Activated CD4-positive, alpha-beta T cell treated with anti-CD3 and anti-CD28 coated beads for 36 hours (primary cell): ENCODE measurements around the gene ANKRD13B. TPM values are rescaled to one million over a fixed set of nuclear protein-coding genes. Genes with fewer than 3 reads are reported as not detected.

ENCODE experiments used
- ATAC-seq: fragments of 200-7000 bp; cut with Tn5 transposase; one replicate; pipeline ENCODE4 v1.10.0; 2021; ENCODE audit warnings: mild to moderate bottlenecking, moderate library complexity
- CTCF ChIA-PET: fragments of 350-600 bp; sonication (Branson Sonifier 250); formaldehyde crosslinking; loops from one replicate; lab custom pipeline; 2021; ENCODE audit warnings: antibody characterized with exemption; lab: Charles Lee
- POLR2A ChIA-PET: fragments of 350-600 bp; sonication (Branson Sonifier 250); formaldehyde crosslinking; loops from one replicate; lab custom pipeline; 2021; ENCODE audit warnings: antibody characterized with exemption, inconsistent platforms; lab: Charles Lee
- DNase-seq: peaks from one replicate; pipeline ENCODE4 v3.0.0-alpha.2; 2020
- H3K27ac Mint-ChIP-seq: one replicate; pipeline ENCODE4 v1.8.0; 2021; ENCODE audit warnings: mixed read lengths
- H3K27me3 Mint-ChIP-seq: one replicate; pipeline ENCODE4 v1.8.0; 2021; ENCODE audit warnings: mixed read lengths
- H3K36me3 Mint-ChIP-seq: one replicate; pipeline ENCODE4 v1.8.0; 2021; ENCODE audit warnings: low read depth, mixed read lengths
- H3K4me1 Mint-ChIP-seq: one replicate; pipeline ENCODE4 v1.8.0; 2021; ENCODE audit warnings: mixed read lengths
- H3K4me3 Mint-ChIP-seq: one replicate; pipeline ENCODE4 v1.8.0; 2021; ENCODE audit warnings: mild to moderate bottlenecking, moderate library complexity, mixed read lengths
- H3K9me3 Mint-ChIP-seq: one replicate; pipeline ENCODE4 v1.8.0; 2021; ENCODE audit warnings: low read depth, mixed read lengths
- intact Hi-C, 2 experiments: fragments of 100-400 bp; cut with DNase I in 1 of 2; cut with micrococcal nuclease in 1 of 2; formaldehyde crosslinking; loops; one replicate each; pipeline versions ENCODE4 v1.14.2 to v1.15.1; 2022 to 2024; cut with DNase I, micrococcal nuclease
- total RNA-seq, 2 experiments: library from RNA; stranded (reverse); gene quantifications; one replicate each; pipeline ENCODE4 v1.2.3, GENCODE V29; 2021

Gene ANKRD13B
- total RNA-seq, 2 experiments from 2014 or later, result 17.3 to 20.2 TPM

DNA sequence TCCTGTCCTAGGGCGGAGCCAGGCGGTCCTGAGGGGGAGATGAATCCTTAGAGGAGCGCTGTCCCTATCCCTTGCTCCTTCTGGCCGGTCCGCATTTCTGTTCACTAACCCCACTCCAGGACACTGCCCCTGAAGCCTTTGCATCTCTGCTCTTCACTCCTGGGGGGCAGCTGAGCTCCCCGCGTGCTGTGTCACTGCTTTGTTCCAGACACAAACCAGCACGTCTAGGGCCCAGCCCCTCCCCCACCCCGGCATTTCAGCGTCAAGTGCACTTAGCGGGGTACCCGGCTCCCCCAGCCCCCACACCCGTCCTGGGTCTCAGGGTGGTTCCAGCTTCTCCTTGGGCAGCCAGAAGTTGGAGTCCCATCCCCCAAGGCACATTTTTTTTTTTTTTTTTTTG is 20.9 kb downstream of the ANKRD13B start:
- CTCF ChIA-PET, result interaction anchor here (0.5 to 3.8 kb wide), 16 partner anchors 10 to 244 kb away, joined by 3 to 26 read pairs (median 4); partner anchors contain the start of gene ANKRD13B
- Mint-ChIP-seq H3K27ac (no peak overlapping the region), H3K27me3 (peaks cover 2% of the 10 kb centered on the region), H3K4me1 (peaks cover 41% of the 10 kb centered on the region), H3K4me3 (peak overlapping the region; percentile 40), H3K9me3 (no peaks in the 10 kb centered on the region), H3K36me3 (peaks cover 2% of the 10 kb centered on the region)
- no peak for ATAC-seq
- peak; percentile 39 for DNase-seq
- intact Hi-C loops, result loop anchor here (1.0 to 10.0 kb wide), 3 partner anchors 34 to 889 kb away; partner anchors contain the start of genes NEK8 (in 1 of the 2), TLCD1 (in 1 of the 2) and TP53I13 (in 1 of the 2)
- POLR2A ChIA-PET, result interaction anchor here (0.9 to 1.3 kb wide), 2 partner anchors 22 to 147 kb away, joined by 3 read pairs; no protein-coding TSS in a partner anchor

DNA sequence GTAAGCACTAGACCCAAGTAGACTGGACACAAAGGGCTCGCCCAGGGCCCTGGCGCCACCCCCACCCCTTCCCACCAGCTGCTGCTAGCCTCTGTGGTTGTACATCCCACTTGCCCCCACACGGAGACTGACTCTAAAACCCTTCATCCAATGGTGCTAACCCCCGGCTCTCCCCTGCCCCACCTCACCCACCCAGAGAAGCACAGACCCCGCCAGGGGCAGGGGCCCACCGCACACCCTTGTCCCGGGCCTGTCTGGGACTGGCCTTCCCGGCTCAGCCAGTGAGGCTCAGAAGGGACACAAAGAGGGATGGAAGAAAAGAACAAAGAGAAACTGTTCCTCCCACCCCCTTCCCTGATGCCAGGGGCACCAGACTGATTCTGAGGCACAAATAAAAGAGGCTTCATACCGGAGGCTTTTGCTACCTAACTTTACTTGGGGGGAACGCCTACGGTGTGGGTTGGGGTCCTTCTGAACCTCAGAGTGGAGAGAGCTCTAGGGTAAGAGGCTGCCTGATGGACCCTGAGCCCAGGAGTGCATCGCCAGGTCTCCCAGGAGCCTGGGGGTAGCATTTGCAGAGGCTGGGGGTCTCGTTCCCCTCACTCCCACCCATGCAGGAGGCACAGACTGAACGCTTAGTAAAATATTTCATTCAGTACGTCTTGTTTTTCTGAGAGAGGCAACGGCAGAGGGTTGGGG is 21.6 kb downstream of the ANKRD13B start:
- CTCF ChIA-PET, result interaction anchor here (0.5 to 4.3 kb wide), 7 partner anchors 9 to 244 kb away, joined by 3 to 93 read pairs (median 6); partner anchors contain the start of genes ABHD15, ANKRD13B and TP53I13
- H3K9me3 Mint-ChIP-seq, result no peaks in the 10 kb centered on the region
- H3K27me3 Mint-ChIP-seq, result peaks cover 2% of the 10 kb centered on the region
- H3K4me1 Mint-ChIP-seq, result peaks cover 41% of the 10 kb centered on the region
- peaks cover 2% of the 10 kb centered on the region for H3K36me3 Mint-ChIP-seq
- H3K4me3 Mint-ChIP-seq, result peak overlapping the region; percentile 75
- H3K27ac Mint-ChIP-seq, result no peak overlapping the region
- DNase-seq (no peak), ATAC-seq (no peak)
- intact Hi-C loops, result loop anchor here (1.0 to 10.0 kb wide), 6 partner anchors 10 to 890 kb away; partner anchors contain the start of genes GIT1 (in 2 of the 2), NEK8 (in 1 of the 2), PHF12 (in 1 of the 2) and TAOK1 (in 1 of the 2)
- POLR2A ChIA-PET, result interaction anchor here (0.9 to 1.3 kb wide), 2 partner anchors 18 to 22 kb away, joined by 3 to 4 read pairs; no protein-coding TSS in a partner anchor

DNA sequence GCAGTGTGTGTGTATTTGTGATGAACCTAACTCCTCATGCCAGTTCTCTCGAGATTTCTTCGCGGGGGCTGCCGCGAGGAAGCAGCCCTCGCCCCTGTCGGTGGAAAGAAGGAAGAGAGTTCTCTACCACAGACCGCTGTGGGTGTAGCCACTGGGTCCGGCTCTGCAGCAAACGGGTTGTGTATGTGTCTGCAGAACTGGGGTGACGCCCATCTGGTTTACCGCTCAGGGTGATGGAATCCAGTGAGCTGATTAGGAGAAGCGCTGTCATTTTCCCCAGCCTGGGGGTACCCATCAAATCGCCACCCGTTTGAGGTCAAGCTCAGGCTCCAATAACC is 22.1 kb downstream of the ANKRD13B start:
- H3K4me1 Mint-ChIP-seq, result peaks cover 41% of the 10 kb centered on the region
- peak; percentile 74 for DNase-seq
- no peak for ATAC-seq
- ChIA-PET POLR2A (interaction anchor here (0.6 to 3.0 kb wide), 5 partner anchors 10 to 145 kb away, joined by 3 to 11 read pairs (median 5); partner anchors contain the start of gene ABHD15), CTCF (interaction anchor here (0.6 to 4.3 kb wide), 11 partner anchors 10 to 317 kb away, joined by 3 to 93 read pairs (median 4); partner anchors contain the start of genes ABHD15, ANKRD13B and TP53I13)
- peaks cover 2% of the 10 kb centered on the region for H3K36me3 Mint-ChIP-seq
- intact Hi-C loops, result loop anchor here (1.0 to 10.0 kb wide), 6 partner anchors 9 to 890 kb away; partner anchors contain the start of genes GIT1 (in 2 of the 2), NEK8 (in 1 of the 2), PHF12 (in 1 of the 2) and TAOK1 (in 1 of the 2)
- H3K9me3 Mint-ChIP-seq, result no peaks in the 10 kb centered on the region
- H3K27ac Mint-ChIP-seq, result peak overlapping the region; percentile 55
- H3K4me3 Mint-ChIP-seq, result peak overlapping the region; percentile 75
- H3K27me3 Mint-ChIP-seq, result peaks cover 2% of the 10 kb centered on the region

DNA sequence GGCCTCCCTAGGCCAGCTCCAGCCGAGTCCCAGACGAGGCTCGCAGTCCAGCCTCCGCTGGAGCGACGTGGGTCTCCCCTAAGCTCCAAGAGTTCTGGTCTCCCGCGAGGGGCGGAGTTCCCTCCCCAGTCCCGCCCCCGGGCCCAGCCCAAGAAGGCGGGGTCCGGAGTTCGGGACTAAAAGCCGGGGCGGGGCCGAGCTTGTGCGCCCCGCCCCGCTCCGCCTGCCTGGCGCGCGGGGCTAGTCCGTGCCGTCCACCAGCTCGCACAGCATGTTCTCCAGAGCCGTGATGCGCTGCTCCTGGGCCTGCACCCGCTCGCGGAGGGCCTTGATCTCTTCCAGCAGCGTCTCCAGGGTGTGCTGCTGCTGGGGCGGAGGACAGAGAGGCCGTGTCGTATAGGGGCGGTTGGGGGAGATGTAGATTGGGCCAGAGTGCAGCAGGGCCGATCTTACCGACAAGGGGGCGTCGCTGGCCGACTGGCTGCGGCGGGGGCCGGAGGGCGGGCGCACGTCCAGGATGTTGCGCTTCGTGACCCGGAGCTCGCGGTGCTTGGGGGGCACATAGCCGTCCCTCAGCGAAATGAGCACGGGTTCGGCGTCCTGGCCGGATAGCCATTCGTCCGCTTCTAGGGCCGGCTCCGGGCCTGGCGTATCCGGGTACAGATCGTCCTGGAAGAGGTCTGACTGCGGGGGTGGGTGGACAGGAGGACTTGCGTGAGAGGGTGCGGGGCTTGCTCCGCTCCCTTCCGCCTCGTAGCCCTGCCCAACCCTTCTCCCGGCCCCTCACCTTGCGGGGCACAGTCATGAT is 22.8 kb downstream of the ANKRD13B start:
- Mint-ChIP-seq H3K27ac (peak overlapping the region; percentile 63), H3K4me3 (peak overlapping the region; percentile 75), H3K4me1 (peaks cover 41% of the 10 kb centered on the region), H3K36me3 (peaks cover 2% of the 10 kb centered on the region), H3K27me3 (peaks cover 2% of the 10 kb centered on the region), H3K9me3 (no peaks in the 10 kb centered on the region)
- DNase-seq (peak; percentile 92), ATAC-seq (peak; percentile 51)
- intact Hi-C loops, result loop anchor here (1.0 to 10.0 kb wide), 8 partner anchors 9 to 891 kb away; partner anchors contain the start of genes GIT1 (in 2 of the 2), NEK8 (in 1 of the 2), NUFIP2 (in 1 of the 2) and PHF12 (in 1 of the 2)
- ChIA-PET CTCF (interaction anchor here (0.6 to 4.3 kb wide), 19 partner anchors 9 to 316 kb away, joined by 3 to 93 read pairs (median 6); partner anchors contain the start of genes ABHD15, ANKRD13B, SSH2 and TP53I13), POLR2A (interaction anchor here (0.6 to 3.0 kb wide), 6 partner anchors 10 to 351 kb away, joined by 3 to 11 read pairs (median 4); partner anchors contain the start of genes ABHD15 and SSH2)

DNA sequence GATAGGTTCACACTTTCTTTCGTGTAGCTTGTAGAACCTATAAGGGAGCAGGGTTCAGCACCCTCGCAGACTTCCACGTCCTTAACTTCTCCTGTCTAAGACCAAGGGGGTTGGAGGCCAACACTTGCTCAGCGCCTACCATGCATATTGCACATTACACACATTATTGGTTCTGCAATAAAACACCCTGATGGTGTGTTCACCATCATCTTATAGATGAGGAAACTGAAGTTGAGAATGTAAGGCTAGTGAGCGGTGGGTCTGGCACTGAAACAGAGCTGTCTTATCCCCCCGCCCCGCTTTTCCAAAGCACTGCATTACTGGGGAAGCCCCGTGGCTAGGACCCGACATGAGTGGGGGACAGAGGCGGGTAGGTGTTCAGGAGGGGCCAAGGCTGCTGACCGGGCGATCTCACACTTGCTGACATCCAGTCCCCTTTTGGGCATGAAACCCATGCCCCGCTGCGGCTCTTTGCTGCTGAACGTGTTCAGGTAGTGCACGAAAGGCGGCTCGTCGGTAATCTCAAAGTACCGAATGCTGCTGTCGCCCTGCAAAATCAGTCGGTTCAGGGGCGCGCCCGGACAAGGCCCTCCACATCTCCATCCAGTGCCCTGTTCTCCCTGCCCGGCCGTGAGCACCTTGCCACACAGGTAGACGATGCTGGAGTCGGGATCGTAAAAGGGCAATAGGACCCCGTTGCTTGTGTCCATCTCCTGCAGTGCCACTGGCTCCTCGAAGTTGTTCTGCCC is 23.5 kb downstream of the ANKRD13B start:
- Mint-ChIP-seq H3K27me3 (peaks cover 2% of the 10 kb centered on the region), H3K9me3 (no peaks in the 10 kb centered on the region), H3K36me3 (peaks cover 2% of the 10 kb centered on the region), H3K4me1 (peaks cover 45% of the 10 kb centered on the region), H3K27ac (peak overlapping the region; percentile 19), H3K4me3 (peak overlapping the region; percentile 75)
- ChIA-PET CTCF (interaction anchor here (0.6 to 4.3 kb wide), 41 partner anchors 9 to 663 kb away, joined by 3 to 93 read pairs (median 5); partner anchors contain the start of genes ABHD15, ANKRD13B, SSH2 and TP53I13), POLR2A (interaction anchor here (0.6 to 3.0 kb wide), 10 partner anchors 9 to 352 kb away, joined by 3 to 11 read pairs (median 3); partner anchors contain the start of genes ABHD15, ANKRD13B and SSH2)
- ATAC-seq (no peak), DNase-seq (peak; percentile 46)
- intact Hi-C loops, result loop anchor here (1.0 to 10.0 kb wide), 8 partner anchors 48 to 892 kb away; partner anchors contain the start of genes TP53I13 (in 2 of the 2), NEK8 (in 1 of the 2), NUFIP2 (in 1 of the 2) and PHF12 (in 1 of the 2)

DNA sequence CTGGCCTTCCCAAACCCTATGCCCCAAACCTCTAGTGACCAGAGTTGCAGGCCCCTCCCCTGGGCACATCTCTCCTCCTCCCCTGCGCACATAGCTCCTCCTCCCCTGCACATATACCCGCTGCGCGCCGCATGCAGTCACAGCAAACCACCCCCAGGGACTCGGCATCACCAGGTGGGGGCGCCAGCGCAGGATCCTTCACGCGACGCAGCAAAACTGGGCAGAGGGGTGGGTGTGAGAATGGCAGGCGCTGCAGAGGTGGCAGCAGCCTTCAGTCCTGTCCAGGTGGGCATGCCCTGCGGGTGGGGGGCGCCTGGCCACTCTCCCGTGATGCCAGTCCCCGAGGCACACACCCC is 24.2 kb downstream of the ANKRD13B start:
- Mint-ChIP-seq H3K27ac (peak overlapping the region; percentile 89), H3K36me3 (peaks cover 2% of the 10 kb centered on the region), H3K27me3 (peaks cover 2% of the 10 kb centered on the region), H3K9me3 (no peaks in the 10 kb centered on the region), H3K4me1 (peaks cover 47% of the 10 kb centered on the region), H3K4me3 (peak overlapping the region; percentile 75)
- ChIA-PET CTCF (interaction anchor here (0.6 to 4.3 kb wide), 51 partner anchors 8 to 874 kb away, joined by 3 to 93 read pairs (median 5); partner anchors contain the start of genes ABHD15, ANKRD13B, NUFIP2 and SSH2), POLR2A (interaction anchor here (0.7 to 3.0 kb wide), 10 partner anchors 12 to 313 kb away, joined by 3 to 11 read pairs (median 3); partner anchors contain the start of genes ABHD15, ANKRD13B and SSH2)
- peak; percentile 82 for ATAC-seq
- intact Hi-C loops, result loop anchor here (1.0 to 10.0 kb wide), 8 partner anchors 48 to 892 kb away; partner anchors contain the start of genes TP53I13 (in 2 of the 2), NEK8 (in 1 of the 2), NUFIP2 (in 1 of the 2) and PHF12 (in 1 of the 2)
- peak; percentile 98 for DNase-seq

DNA sequence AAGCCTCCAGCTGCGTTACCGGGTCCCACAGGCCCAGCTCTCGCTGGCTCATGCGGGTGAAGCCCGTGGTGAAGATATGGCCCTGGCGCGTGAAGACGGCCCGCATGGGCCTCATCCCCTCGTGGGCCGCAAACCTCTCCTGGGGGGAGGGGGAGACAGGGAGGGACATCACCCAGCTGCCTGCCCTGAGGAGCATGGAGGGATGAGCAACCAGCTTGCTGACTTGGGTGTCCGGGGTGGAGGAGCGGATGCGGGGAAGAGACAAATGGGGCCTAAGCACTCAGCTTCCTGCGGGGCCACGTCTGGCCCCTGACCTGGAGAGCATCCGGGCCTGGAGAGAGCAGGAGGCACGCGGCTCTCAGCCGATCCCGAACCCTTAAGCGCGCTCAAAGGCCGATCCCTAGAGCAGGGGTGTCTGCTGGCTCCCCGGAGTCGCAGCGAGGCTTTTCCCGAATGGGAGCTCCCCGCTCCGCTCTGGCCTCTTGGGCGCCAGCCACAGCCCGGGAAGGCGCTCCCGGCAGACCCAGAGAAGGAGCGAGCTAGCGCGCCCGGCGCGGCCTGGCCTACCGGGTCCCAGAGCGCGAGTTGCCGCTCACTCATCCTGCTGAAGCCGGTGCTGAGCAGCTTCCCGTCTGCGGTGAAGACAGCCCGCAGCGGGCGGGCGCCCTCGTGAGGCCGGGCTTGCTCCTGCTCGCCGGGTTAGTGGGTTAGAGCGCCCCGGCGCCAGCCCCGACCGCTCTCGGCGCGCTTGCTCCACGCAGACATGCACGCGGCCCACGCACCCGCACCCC is 24.7 kb downstream of the ANKRD13B start:
- H3K36me3 Mint-ChIP-seq, result peaks cover 2% of the 10 kb centered on the region
- peak overlapping the region; percentile 89 for H3K27ac Mint-ChIP-seq
- ChIA-PET CTCF (interaction anchor here (0.6 to 4.3 kb wide), 52 partner anchors 10 to 874 kb away, joined by 3 to 93 read pairs (median 4); partner anchors contain the start of genes ABHD15, ANKRD13B, NUFIP2 and SSH2), POLR2A (interaction anchor here (0.6 to 3.0 kb wide), 13 partner anchors 11 to 338 kb away, joined by 3 to 11 read pairs (median 4); partner anchors contain the start of genes ABHD15, ANKRD13B and SSH2)
- peaks cover 2% of the 10 kb centered on the region for H3K27me3 Mint-ChIP-seq
- H3K9me3 Mint-ChIP-seq, result no peaks in the 10 kb centered on the region
- peak overlapping the region; percentile 75 for H3K4me3 Mint-ChIP-seq
- intact Hi-C loops, result loop anchor here (1.0 to 10.0 kb wide), 9 partner anchors 49 to 893 kb away; partner anchors contain the start of genes TP53I13 (in 2 of the 2), NEK8 (in 1 of the 2), NUFIP2 (in 1 of the 2) and PHF12 (in 1 of the 2)
- H3K4me1 Mint-ChIP-seq, result peaks cover 48% of the 10 kb centered on the region
- peak; percentile 43 for ATAC-seq
- DNase-seq, result peak; percentile 95

DNA sequence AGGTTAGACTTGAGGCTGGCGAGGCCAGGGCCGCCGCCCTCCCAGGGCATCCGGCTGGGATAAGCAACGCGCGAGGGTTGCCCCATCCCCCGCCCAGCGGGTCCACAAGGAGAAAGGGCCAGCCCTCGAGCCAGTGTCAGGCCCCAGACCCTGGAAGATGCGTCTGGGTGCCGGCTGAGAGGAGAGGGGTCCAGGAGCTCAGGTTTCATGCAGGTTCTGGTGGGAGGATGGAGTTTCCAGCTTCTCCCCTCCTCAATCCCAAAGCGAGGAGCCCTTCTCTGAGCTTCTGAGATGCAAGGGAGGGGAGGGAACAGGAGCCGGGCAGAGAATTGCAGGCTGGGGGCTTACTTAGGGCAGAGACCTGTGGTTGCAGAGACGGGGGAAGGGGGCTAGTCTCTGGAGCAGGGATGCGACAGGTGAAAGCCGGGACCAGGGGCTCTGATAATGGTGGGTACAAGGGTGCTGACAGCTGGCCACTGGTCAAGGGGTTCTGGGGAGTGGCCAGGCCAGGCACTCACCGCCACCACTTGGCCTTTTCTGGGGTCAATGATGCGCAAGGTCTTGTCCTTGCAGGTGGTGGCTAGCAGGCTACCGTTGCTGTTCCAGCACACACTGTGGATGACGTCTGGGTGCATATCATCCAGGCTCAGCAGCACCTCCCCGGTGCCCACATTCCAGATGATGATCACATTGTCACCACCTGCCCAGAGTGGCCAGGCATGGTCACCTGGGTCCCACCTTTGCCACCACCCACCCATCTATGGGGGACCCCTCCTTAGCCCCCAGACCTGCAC is 25.5 kb downstream of the ANKRD13B start:
- intact Hi-C loops, result loop anchor here (1.0 to 10.0 kb wide), 4 partner anchors 144 to 894 kb away; partner anchors contain the start of genes NEK8 (in 1 of the 2), PHF12 (in 1 of the 2) and TLCD1 (in 1 of the 2)
- Mint-ChIP-seq H3K36me3 (peaks cover 2% of the 10 kb centered on the region), H3K4me3 (peak overlapping the region; percentile 75), H3K4me1 (peaks cover 54% of the 10 kb centered on the region), H3K27ac (no peak overlapping the region), H3K27me3 (peaks cover 2% of the 10 kb centered on the region), H3K9me3 (no peaks in the 10 kb centered on the region)
- ATAC-seq (no peak), DNase-seq (no peak)
- ChIA-PET POLR2A (interaction anchor here (0.6 to 1.8 kb wide), 4 partner anchors 26 to 337 kb away, joined by 4 to 10 read pairs (median 6); partner anchors contain the start of genes ANKRD13B and SSH2), CTCF (interaction anchor here (0.7 to 4.3 kb wide), 35 partner anchors 9 to 380 kb away, joined by 3 to 93 read pairs (median 5); partner anchors contain the start of genes ABHD15, ANKRD13B, SSH2 and TP53I13)
